GM23338 (cell line): ENCODE measurements around the gene STK39. TPM values are rescaled to one million over a fixed set of nuclear protein-coding genes. Genes with fewer than 3 reads are reported as not detected.

Source experiments
- ATAC-seq: fragments of 200-7000 bp; cut with Tn5 transposase; 3 replicates; pipeline ENCODE4 v1.9.1; 2020
- DNase-seq: peaks from one replicate; pipeline ENCODE4 v3.0.0-alpha.2; 2015; ENCODE audit warnings: low spot score
- H2AFZ ChIP-seq: fragments of 200-600 bp; sonication (generic); 2 replicates; pipeline ENCODE4 v1.8.0; 2016; ENCODE audit warnings: antibody characterized with exemption, mild to moderate bottlenecking, moderate library complexity
- H3F3A ChIP-seq: fragments of 200-600 bp; sonication (generic); replicated peaks from 2 replicates; pipeline ENCODE4 v1.8.0; 2017; ENCODE audit warnings: antibody characterized with exemption, mixed run types, low read depth
- H3K27ac ChIP-seq: fragments of 200-600 bp; sonication (generic); 2 replicates; pipeline ENCODE4 v1.6.1; 2016; ENCODE audit warnings: low read depth
- H3K27me3 ChIP-seq: fragments of 200-600 bp; sonication (generic); 2 replicates; pipeline ENCODE4 v1.8.0; 2016; ENCODE audit warnings: mild to moderate bottlenecking, mixed run types, moderate library complexity; ENCODE audit not compliant: insufficient read depth
- H3K36me3 ChIP-seq: fragments of 200-600 bp; sonication (generic); 2 replicates; pipeline ENCODE4 v1.8.0; 2016; ENCODE audit warnings: mild to moderate bottlenecking; ENCODE audit not compliant: insufficient read depth
- H3K4me1 ChIP-seq: fragments of 200-600 bp; sonication (generic); 2 replicates; pipeline ENCODE4 v1.8.0; 2016; ENCODE audit warnings: mild to moderate bottlenecking, moderate library complexity; ENCODE audit not compliant: insufficient read depth
- H3K4me2 ChIP-seq: fragments of 200-600 bp; sonication (generic); 2 replicates; pipeline ENCODE4 v1.7.1; 2017; ENCODE audit warnings: mixed run types
- H3K4me3 ChIP-seq: fragments of 200-600 bp; sonication (generic); 2 replicates; pipeline ENCODE4 v1.6.1; 2016; ENCODE audit warnings: mixed run types
- H3K79me2 ChIP-seq: fragments of 200-600 bp; sonication (generic); replicated peaks from 2 replicates; pipeline ENCODE4 v1.8.0; 2017; ENCODE audit warnings: mild to moderate bottlenecking; ENCODE audit not compliant: insufficient read depth
- H3K9me2 ChIP-seq: fragments of 200-600 bp; sonication (generic); 2 replicates; pipeline ENCODE4 v1.8.0; 2017; ENCODE audit not compliant: insufficient read depth
- H4K20me1 ChIP-seq: fragments of 200-600 bp; sonication (generic); replicated peaks from 2 replicates; pipeline ENCODE4 v1.8.0; 2017; ENCODE audit warnings: mild to moderate bottlenecking; ENCODE audit not compliant: insufficient read depth
- H3K27ac Mint-ChIP-seq: 2 replicates; pipeline ENCODE4 v1.8.0; 2020; ENCODE audit warnings: inconsistent platforms, mild to moderate bottlenecking, moderate library complexity, mixed read lengths
- H3K27me3 Mint-ChIP-seq: 3 replicates; pipeline ENCODE4 v1.8.0; 2022; ENCODE audit warnings: low read depth, mild to moderate bottlenecking, moderate library complexity, mixed read lengths, inconsistent platforms; ENCODE audit not compliant: insufficient read depth, poor library complexity
- H3K36me3 Mint-ChIP-seq: 3 replicates; pipeline ENCODE4 v1.8.0; 2021; ENCODE audit warnings: low read depth, mild to moderate bottlenecking, inconsistent platforms, moderate library complexity, mixed read lengths
- H3K4me1 Mint-ChIP-seq: 3 replicates; pipeline ENCODE4 v1.8.0; 2020; ENCODE audit warnings: mild to moderate bottlenecking, inconsistent platforms, mixed read lengths
- H3K4me3 Mint-ChIP-seq: 3 replicates; pipeline ENCODE4 v1.8.0; 2021; ENCODE audit warnings: moderate library complexity, mild to moderate bottlenecking, inconsistent platforms, mixed read lengths
- H3K9me3 Mint-ChIP-seq: 3 replicates; pipeline ENCODE4 v1.8.0; 2020; ENCODE audit warnings: moderate library complexity, mild to moderate bottlenecking, inconsistent platforms, mixed read lengths
- POLR2AphosphoS5 ChIP-seq: IDR thresholded peaks from 2 replicates; pipeline ENCODE4 v1.6.1; 2016; ENCODE audit warnings: antibody characterized with exemption, low read depth
- ZNF114 ChIP-seq: fragments of 250-450 bp; sonication (Bioruptor Pico); IDR thresholded peaks from 2 replicates; pipeline ENCODE4 v1.5.0; 2020; ENCODE audit warnings: mild to moderate bottlenecking, moderate library complexity
- ZNF462 ChIP-seq: fragments of 250-450 bp; sonication (Bioruptor Pico); IDR thresholded peaks from 2 replicates; pipeline ENCODE4 v1.5.0; 2020; ENCODE audit warnings: mild to moderate bottlenecking, moderate library complexity
- polyA plus RNA-seq: library from polyadenylated mRNA; unstranded; fragments of >200 nt; fragmentation: Nextera tagmentation; extraction: Ambion mirVana; gene quantifications from 2 replicates; pipeline ENCODE4 v1.2.1, GENCODE V29; 2016
- total RNA-seq: library from RNA; depleted of rRNA; stranded (reverse); fragments of >200 nt; shearing (Covaris generic); gene quantifications from 2 replicates; pipeline ENCODE4 v1.2.3, GENCODE V29; 2014
- TF ChIP-seq, protein P1 (sequence below), 2 experiments: fragments of 200-600 bp in 1 of 2; sonication (generic) in 1 of 2; conservative IDR thresholded peaks; 2 replicates each; pipeline versions ENCODE4 v1.5.1 to v1.6.1; 2016 to 2017; ENCODE audit warnings: antibody characterized with exemption in 2 of 2, low read depth in 2 of 2, mild to moderate bottlenecking in 2 of 2, moderate library complexity in 1 of 2

Gene STK39
- total and polyA plus RNA-seq, 2 experiments from 2014 or later, result 9.5 to 16.9 TPM

GRCh38 chr2:168203762-168204693, 43.4 kb downstream of the STK39 start (continued):
- TF ChIP-seq, protein P1, sequence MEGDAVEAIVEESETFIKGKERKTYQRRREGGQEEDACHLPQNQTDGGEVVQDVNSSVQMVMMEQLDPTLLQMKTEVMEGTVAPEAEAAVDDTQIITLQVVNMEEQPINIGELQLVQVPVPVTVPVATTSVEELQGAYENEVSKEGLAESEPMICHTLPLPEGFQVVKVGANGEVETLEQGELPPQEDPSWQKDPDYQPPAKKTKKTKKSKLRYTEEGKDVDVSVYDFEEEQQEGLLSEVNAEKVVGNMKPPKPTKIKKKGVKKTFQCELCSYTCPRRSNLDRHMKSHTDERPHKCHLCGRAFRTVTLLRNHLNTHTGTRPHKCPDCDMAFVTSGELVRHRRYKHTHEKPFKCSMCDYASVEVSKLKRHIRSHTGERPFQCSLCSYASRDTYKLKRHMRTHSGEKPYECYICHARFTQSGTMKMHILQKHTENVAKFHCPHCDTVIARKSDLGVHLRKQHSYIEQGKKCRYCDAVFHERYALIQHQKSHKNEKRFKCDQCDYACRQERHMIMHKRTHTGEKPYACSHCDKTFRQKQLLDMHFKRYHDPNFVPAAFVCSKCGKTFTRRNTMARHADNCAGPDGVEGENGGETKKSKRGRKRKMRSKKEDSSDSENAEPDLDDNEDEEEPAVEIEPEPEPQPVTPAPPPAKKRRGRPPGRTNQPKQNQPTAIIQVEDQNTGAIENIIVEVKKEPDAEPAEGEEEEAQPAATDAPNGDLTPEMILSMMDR (conservative IDR thresholded peaks at IDR 0.05; ENCODE audit: low read depth in 2 of 2), result no peak

DNA sequence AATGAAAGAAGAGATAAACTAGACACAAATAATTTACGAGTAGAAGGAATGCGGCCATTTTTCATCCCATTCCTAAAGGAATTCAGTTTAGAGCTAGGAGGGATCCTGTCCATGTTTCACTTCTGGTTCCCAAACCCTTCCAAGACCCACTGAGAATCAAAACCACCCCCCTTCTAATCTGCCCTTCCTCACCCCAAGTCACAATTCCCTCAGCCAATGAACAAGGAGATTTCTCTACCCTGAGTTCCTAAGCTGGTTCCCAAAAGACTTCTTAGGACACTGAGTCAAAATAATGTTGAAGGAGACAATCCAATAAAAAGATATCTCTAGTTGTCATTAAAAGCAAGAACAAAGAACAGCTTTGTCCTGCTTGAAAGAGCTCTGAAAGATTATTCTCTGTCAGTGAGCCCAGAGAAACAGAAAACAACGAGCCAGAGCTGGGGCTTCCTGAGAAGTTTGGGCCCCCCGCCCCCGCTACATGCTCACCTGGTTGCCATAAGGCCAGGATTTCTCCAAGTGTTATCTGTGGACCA, 45.7 kb downstream of the STK39 start:
- Histone ChIP-seq H4K20me1 (no peaks in the 10 kb centered on the region; the same call in 1 of the 2 replicates), H2AFZ (no peak overlapping the region), H3K36me3 (no peaks in the 10 kb centered on the region; the same call in 1 of the 2 replicates), H3K4me3 (no peak overlapping the region), H3K27ac (peak overlapping the region; percentile 17; the same call in 1 of the 2 replicates), H3K4me2 (0 out of 2 replicates have a peak overlapping the region, but pooled peaks have one; percentile 47), H3F3A (no peaks in the 10 kb centered on the region), H3K9me2 (no peaks in the 10 kb centered on the region), H3K79me2 (no peaks in the 10 kb centered on the region; the same call in 1 of the 2 replicates), H3K27me3 (no peaks in the 10 kb centered on the region), H3K4me1 (peaks cover 12% of the 10 kb centered on the region)
- ATAC-seq (no peak), DNase-seq (no peak)
- TF ChIP-seq ZNF462 (CRISPR knock-in tag), result no peak
- no peak for TF ChIP-seq ZNF114 (CRISPR knock-in tag)
- TF ChIP-seq POLR2AphosphoS5, result no peak
- H3K27ac Mint-ChIP-seq, result no peak overlapping the region
- no peaks in the 10 kb centered on the region for H3K36me3 Mint-ChIP-seq
- H3K4me3 Mint-ChIP-seq, result no peak overlapping the region
- H3K4me1 Mint-ChIP-seq, result peaks cover 33% of the 10 kb centered on the region
- peaks cover 3% of the 10 kb centered on the region for H3K27me3 Mint-ChIP-seq
- H3K9me3 Mint-ChIP-seq, result no peaks in the 10 kb centered on the region
